Effector CD4-positive, alpha-beta T cell (primary cell): ENCODE results near the gene CCNC.

Experiments used
- DNase-seq: peaks from one replicate; pipeline ENCODE4 v3.0.0-alpha.2; 2020
- total RNA-seq: gene quantifications from one replicate; lab custom pipeline; 2026; lab: John Stamatoyannopoulos, UW

Gene CCNC
- 46.0 reads per million, percentile 66 among the genes with 10 or more reads in this experiment for total RNA-seq

- peak; percentile 78 for DNase-seq
Observed at GRCh38 chr6:99568103-99568933, at the start of gene CCNC. CCNC (minus strand) TSS chr6:99568660; CDS start chr6:99568527, 133 bp downstream.

GRCh38 chr6:99617131-99617530 is 48.7 kb upstream of the CCNC start:
- DNase-seq: no peak

- no peak for DNase-seq
Observed at GRCh38 chr6:99614430-99615186, 46.1 kb upstream of the CCNC start.

- no peak for DNase-seq
Observed at GRCh38 chr6:99613705-99614429, 45.4 kb upstream of the CCNC start.

- no peak for DNase-seq
Observed at GRCh38 chr6:99613409-99613704, 44.9 kb upstream of the CCNC start.

GRCh38 chr6:99612551-99613408 is 44.3 kb upstream of the CCNC start:
- DNase-seq: no peak

- DNase-seq: no peak
Observed at GRCh38 chr6:99611148-99611547, 42.7 kb upstream of the CCNC start.

- no peak for DNase-seq
Observed at GRCh38 chr6:99609905-99610489, 41.5 kb upstream of the CCNC start.

- no peak for DNase-seq
Observed at GRCh38 chr6:99608886-99609482, 40.5 kb upstream of the CCNC start.

GRCh38 chr6:99608059-99608885 is 39.8 kb upstream of the CCNC start:
- no peak for DNase-seq

- no peak for DNase-seq
Observed at GRCh38 chr6:99607416-99608036, 39.1 kb upstream of the CCNC start.

- DNase-seq: no peak
Observed at GRCh38 chr6:99606656-99607415, 38.4 kb upstream of the CCNC start, which contains the start of gene PRDM13. PRDM13 (plus strand) TSS chr6:99606833; CDS start chr6:99607035, 202 bp downstream.

- DNase-seq: no peak
Observed at GRCh38 chr6:99605911-99606655, 37.6 kb upstream of the CCNC start.

GRCh38 chr6:99605074-99605734 is 36.7 kb upstream of the CCNC start:
- DNase-seq: no peak

- no peak for DNase-seq
Observed at GRCh38 chr6:99604166-99605073, 36.0 kb upstream of the CCNC start.

GRCh38 chr6:99603421-99604165 is 35.1 kb upstream of the CCNC start:
- no peak for DNase-seq
